GM19467 (cell line): ENCODE results near the gene AQP12A.
"Not testable (repeated sequence)": the region's sequence is repeated elsewhere in the genome, so short reads cannot be mapped to it uniquely, and the experiment has no call there.

ENCODE experiments used
- ATAC-seq: cut with Tn5 transposase; IDR thresholded peaks from one replicate; pipeline ENCODE4 v1.9.1; 2021; ENCODE audit warnings: mild to moderate bottlenecking, moderate library complexity; ENCODE audit not compliant: unreplicated experiment

AQP12A gene

GRCh38 chr2:240687741-240688552 lies 3.7 kb upstream of the AQP12A start:
- no peak for ATAC-seq

- no peak for ATAC-seq
Observed at GRCh38 chr2:240688553-240688919, 3.1 kb upstream of the AQP12A start.

- ATAC-seq, result no peak
Observed at GRCh38 chr2:240689975-240690374, 1.7 kb upstream of the AQP12A start.

GRCh38 chr2:240690421-240691074 lies 1.1 kb upstream of the AQP12A start:
- ATAC-seq, result not testable (repeated sequence)

- not testable (repeated sequence) for ATAC-seq
Observed at GRCh38 chr2:240691075-240691427, 615 bp upstream of the AQP12A start.

GRCh38 chr2:240692583-240693561 lies 1.2 kb downstream of the AQP12A start:
- ATAC-seq, result not testable (repeated sequence)

- ATAC-seq, result not testable (repeated sequence)
Observed at GRCh38 chr2:240694304-240694703, 2.6 kb downstream of the AQP12A start.

GRCh38 chr2:240695593-240695992 lies 3.9 kb downstream of the AQP12A start:
- ATAC-seq, result not testable (repeated sequence)

GRCh38 chr2:240696469-240696868 lies 4.8 kb downstream of the AQP12A start:
- ATAC-seq, result not testable (repeated sequence)

GRCh38 chr2:240698852-240699561 lies 7.3 kb downstream of the AQP12A start:
- ATAC-seq, result not testable (repeated sequence)

GRCh38 chr2:240699835-240700234 lies 8.2 kb downstream of the AQP12A start:
- not testable (repeated sequence) for ATAC-seq

- not testable (repeated sequence) for ATAC-seq
Observed at GRCh38 chr2:240700616-240701015, 8.9 kb downstream of the AQP12A start.

GRCh38 chr2:240701091-240701735 lies 9.5 kb downstream of the AQP12A start:
- no peak for ATAC-seq

- ATAC-seq, result no peak
Observed at GRCh38 chr2:240701736-240702639, 10.3 kb downstream of the AQP12A start.

- ATAC-seq, result no peak
Observed at GRCh38 chr2:240702640-240703011, 11.0 kb downstream of the AQP12A start.

GRCh38 chr2:240703417-240704341 lies 12.0 kb downstream of the AQP12A start:
- no peak for ATAC-seq

- ATAC-seq, result no peak
Observed at GRCh38 chr2:240704651-240705050, 13.0 kb downstream of the AQP12A start.

- ATAC-seq, result no peak
Observed at GRCh38 chr2:240705204-240705791, 13.6 kb downstream of the AQP12A start.
